Chondrocyte (in vitro differentiated cells): ENCODE data around the gene TUBA4A. TPM values are rescaled to one million over a fixed set of nuclear protein-coding genes. Genes with fewer than 3 reads are reported as not detected.

Experiments
- DNase-seq: peaks from one replicate; pipeline ENCODE4 v3.0.0; 2021; ENCODE audit warnings: mixed read lengths, low spot score
- H3K27ac Mint-ChIP-seq: one replicate; pipeline ENCODE4 v1.8.0; 2021; ENCODE audit warnings: mild to moderate bottlenecking, moderate library complexity, mixed read lengths; ENCODE audit not compliant: unreplicated experiment
- H3K27me3 Mint-ChIP-seq: 2 replicates; pipeline ENCODE4 v1.8.0; 2021; ENCODE audit warnings: low read depth, mixed read lengths
- H3K36me3 Mint-ChIP-seq: 2 replicates; pipeline ENCODE4 v1.8.0; 2021; ENCODE audit warnings: low read depth, mixed read lengths
- H3K4me1 Mint-ChIP-seq: 2 replicates; pipeline ENCODE4 v1.8.0; 2021; ENCODE audit warnings: low read depth, mild to moderate bottlenecking, mixed read lengths
- H3K4me3 Mint-ChIP-seq: one replicate; pipeline ENCODE4 v1.8.0; 2021; ENCODE audit warnings: mild to moderate bottlenecking, moderate library complexity, mixed read lengths; ENCODE audit not compliant: unreplicated experiment
- H3K9me3 Mint-ChIP-seq: 2 replicates; pipeline ENCODE4 v1.8.0; 2021; ENCODE audit warnings: low read depth, mixed read lengths
- long read RNA-seq: library from polyadenylated mRNA; stranded (forward); transcript quantifications from one replicate; pipeline ENCODE4 v2.0.0, GENCODE V29; 2021
- total RNA-seq: library from RNA; stranded (reverse); gene quantifications from 3 replicates; pipeline ENCODE4 v1.2.1, GENCODE V29; 2021
- TF ChIP-seq, protein P1 (sequence below): fragments of 200-600 bp; sonication (generic); IDR thresholded peaks from 2 replicates; pipeline ENCODE4 v1.5.0; 2021; ENCODE audit warnings: antibody characterized with exemption, mild to moderate bottlenecking, moderate library complexity

Gene TUBA4A
- 9.4 to 19.7 TPM (median 11.5 TPM) in 3 replicates for total RNA-seq
- long read RNA-seq, transcript TUBA4A-201 (4 exons, 2,162 nt): major isoform, 8 of 13 reads
- long read RNA-seq, partial matches to known transcripts: 3 of 13 reads
- long read RNA-seq, other reads (novel, unspliced or antisense): 1 of 13 reads

DNA sequence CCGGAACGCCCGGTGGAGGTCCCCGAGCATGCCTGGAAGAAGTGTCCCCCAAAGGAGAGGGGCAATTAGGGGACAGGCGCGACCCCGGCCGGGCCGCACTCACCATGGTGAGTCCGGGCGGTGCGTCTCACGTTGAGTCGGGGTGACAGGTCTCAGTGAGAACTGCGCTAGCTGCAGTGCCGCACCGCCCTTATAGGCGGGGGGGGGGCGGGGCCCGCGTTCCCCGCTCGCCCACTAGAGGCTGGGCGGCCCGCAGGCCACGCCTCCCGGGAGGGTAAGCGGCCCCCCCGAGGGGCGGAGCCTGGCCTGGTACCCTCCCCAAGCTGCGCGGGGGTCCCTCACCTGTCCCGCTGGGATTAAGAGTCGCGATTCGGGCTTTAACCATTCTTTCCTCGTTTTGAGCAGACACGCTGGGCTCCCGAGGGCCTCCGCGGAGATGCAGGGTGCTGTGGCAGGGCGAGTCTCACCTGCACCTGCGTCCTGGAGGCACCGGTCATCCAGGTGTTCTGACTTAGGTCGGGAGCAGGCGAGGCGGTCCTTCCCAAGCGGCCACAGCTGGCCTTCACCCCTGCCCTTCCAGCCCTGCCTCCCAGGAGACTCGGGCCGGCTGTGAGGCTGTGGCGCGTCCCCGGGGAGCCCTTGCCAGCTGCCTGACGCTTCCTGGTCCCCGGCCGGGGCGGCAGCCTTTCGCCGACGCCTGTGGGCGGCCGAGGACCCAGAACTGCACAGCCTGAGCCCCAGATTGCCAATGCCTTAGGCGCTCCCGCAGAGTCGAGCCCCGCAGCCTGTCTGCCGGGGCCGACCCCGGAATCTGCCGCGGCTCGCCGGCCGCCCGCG lies at the start of gene TUBA4A:
Gene TUBA4A, minus strand, starts transcription at position 166 of the 837 bp plus-strand sequence. Its CDS starts 60 bp downstream, at position 106.
- DNase-seq: no peak
- peak within 1 kb of the TSS; percentile 72 for H3K4me3 Mint-ChIP-seq
- TF ChIP-seq, protein P1, sequence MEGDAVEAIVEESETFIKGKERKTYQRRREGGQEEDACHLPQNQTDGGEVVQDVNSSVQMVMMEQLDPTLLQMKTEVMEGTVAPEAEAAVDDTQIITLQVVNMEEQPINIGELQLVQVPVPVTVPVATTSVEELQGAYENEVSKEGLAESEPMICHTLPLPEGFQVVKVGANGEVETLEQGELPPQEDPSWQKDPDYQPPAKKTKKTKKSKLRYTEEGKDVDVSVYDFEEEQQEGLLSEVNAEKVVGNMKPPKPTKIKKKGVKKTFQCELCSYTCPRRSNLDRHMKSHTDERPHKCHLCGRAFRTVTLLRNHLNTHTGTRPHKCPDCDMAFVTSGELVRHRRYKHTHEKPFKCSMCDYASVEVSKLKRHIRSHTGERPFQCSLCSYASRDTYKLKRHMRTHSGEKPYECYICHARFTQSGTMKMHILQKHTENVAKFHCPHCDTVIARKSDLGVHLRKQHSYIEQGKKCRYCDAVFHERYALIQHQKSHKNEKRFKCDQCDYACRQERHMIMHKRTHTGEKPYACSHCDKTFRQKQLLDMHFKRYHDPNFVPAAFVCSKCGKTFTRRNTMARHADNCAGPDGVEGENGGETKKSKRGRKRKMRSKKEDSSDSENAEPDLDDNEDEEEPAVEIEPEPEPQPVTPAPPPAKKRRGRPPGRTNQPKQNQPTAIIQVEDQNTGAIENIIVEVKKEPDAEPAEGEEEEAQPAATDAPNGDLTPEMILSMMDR: peak; percentile 19
- no peaks in the 10 kb centered on the region for H3K9me3 Mint-ChIP-seq
- H3K36me3 Mint-ChIP-seq: no peaks in the 10 kb centered on the region
- H3K27ac Mint-ChIP-seq: peak within 1 kb of the TSS; percentile 49
- H3K4me1 Mint-ChIP-seq: peaks cover 52% of the 10 kb centered on the region
- peaks cover 9% of the 10 kb centered on the region for H3K27me3 Mint-ChIP-seq

DNA sequence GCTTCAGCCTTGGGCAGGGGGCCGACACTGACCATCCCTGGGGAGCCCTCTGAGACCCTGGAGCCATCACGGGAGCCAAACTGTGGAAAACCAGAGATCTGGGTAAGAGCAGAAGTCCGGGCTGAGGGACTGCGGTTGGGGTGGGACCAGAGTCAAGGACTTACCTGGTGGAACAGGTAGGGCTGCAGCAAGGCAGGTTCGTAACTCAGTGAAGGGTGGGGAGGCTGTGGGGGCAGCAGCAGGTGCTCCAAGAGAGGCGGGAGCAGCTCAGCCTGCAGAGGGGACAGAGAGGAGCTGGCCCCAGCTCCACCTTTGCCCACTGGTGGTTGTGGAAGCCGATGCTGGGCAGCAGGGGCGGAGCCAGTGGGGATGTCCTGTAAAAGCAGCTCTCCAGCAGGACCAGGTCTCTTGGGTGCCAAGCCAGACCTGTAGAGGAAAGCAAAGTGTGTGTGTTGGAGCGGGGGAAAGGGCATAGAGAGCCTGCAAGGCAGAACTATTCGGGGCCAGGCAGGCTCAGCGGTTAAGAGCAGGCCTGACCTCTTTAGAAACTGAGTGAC lies 48.8 kb upstream of the TUBA4A start:
- H3K27ac Mint-ChIP-seq: no peak overlapping the region
- TF ChIP-seq, protein P1: no peak
- DNase-seq: peak; percentile 65
- H3K36me3 Mint-ChIP-seq: no peaks in the 10 kb centered on the region
- H3K27me3 Mint-ChIP-seq: peaks cover 53% of the 10 kb centered on the region
- H3K9me3 Mint-ChIP-seq: no peaks in the 10 kb centered on the region
- H3K4me3 Mint-ChIP-seq: no peak overlapping the region
- peaks cover 5% of the 10 kb centered on the region for H3K4me1 Mint-ChIP-seq

DNA sequence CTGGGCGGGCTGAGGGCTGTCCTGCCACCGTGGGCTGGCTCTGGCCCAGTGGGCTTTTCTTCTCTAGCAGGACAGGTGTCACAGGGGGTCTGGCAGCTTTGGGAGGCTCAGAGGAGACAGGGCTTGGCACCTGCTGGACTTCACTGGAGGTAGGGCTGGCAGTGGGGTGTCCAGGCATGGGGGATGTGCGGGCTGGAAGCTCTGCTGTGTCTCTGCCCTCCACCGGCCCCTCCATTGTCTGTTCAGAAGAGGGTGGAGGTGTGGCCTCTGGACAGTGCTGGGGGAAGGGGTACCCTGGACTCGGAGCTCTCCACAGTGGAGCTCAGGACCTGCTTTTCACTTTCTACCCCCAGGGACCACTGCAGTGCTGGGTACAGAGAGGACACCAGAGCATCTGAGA lies 46.3 kb upstream of the TUBA4A start:
- Mint-ChIP-seq H3K27me3 (peaks cover 41% of the 10 kb centered on the region), H3K9me3 (no peaks in the 10 kb centered on the region), H3K36me3 (no peaks in the 10 kb centered on the region), H3K27ac (no peak overlapping the region), H3K4me1 (peaks cover 7% of the 10 kb centered on the region), H3K4me3 (no peak overlapping the region)
- DNase-seq: no peak
- TF ChIP-seq, protein P1: no peak

DNA sequence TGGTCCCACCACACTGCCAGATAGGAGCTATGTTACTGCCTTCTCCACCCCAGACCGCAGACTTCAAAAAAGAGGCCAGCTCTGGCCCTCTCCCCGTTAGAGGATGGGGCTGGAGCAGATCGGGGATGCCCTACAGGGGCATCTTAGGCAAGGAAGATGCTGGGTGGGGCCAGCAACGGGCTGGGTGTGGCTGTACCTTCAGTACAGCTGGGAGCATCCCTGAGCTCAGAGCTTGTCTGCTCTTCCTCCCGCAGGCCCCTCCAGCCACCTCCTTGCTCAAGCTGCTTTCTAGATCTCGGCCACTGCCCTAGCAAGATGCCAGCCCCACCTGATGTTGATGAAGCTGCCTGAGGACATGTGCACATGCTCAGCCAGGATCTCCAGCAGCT lies 45.6 kb upstream of the TUBA4A start:
- H3K27me3 Mint-ChIP-seq: peaks cover 34% of the 10 kb centered on the region
- H3K4me1 Mint-ChIP-seq: peaks cover 10% of the 10 kb centered on the region
- H3K36me3 Mint-ChIP-seq: no peaks in the 10 kb centered on the region
- DNase-seq: no peak
- no peaks in the 10 kb centered on the region for H3K9me3 Mint-ChIP-seq
- TF ChIP-seq, protein P1: no peak
- H3K27ac Mint-ChIP-seq: no peak overlapping the region
- no peak overlapping the region for H3K4me3 Mint-ChIP-seq

DNA sequence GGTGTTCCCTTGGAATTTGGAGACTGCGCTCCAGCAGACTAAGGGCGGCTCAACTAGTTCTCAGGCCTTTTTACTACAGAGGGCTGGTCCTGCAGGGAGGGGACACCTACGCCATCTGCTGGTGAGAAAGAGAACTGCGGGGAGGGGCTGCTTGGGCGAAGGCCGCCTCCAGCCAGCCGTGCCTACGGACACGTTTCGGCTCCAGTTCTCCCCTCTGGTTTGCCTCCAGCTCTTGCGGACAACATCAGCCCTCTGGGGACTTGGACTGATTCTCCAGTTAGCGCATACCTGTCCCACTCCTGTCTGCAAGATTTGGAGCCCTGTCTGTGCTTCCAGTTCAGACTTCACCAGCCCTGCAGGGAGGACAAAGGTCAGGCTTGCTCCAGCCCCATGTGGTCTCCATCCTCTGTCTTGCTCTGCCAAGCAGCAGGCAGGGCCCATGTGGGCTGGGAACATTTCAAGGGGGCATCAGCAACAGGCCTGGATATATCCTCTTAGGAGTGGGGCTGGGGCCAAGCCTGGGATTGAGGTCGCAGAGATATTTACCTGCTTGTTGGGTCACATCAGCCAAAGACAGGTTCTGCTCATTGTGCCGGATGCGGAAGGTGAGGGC lies 45.1 kb upstream of the TUBA4A start:
- no peaks in the 10 kb centered on the region for H3K9me3 Mint-ChIP-seq
- TF ChIP-seq, protein P1: peak; percentile 89
- no peaks in the 10 kb centered on the region for H3K36me3 Mint-ChIP-seq
- no peak overlapping the region for H3K27ac Mint-ChIP-seq
- H3K27me3 Mint-ChIP-seq: peaks cover 32% of the 10 kb centered on the region
- no peak overlapping the region for H3K4me3 Mint-ChIP-seq
- no peak for DNase-seq
- peaks cover 15% of the 10 kb centered on the region for H3K4me1 Mint-ChIP-seq
